Lower leg skin (tissue), 4 donors: ENCODE measurements around the gene DEGS2. TPM values are rescaled to one million over a fixed set of nuclear protein-coding genes. Genes with fewer than 3 reads are reported as not detected.

Source experiments
- DNase-seq, 2 donors: peaks; one replicate each; pipeline ENCODE4 v3.0.0-alpha.2; 2019; ENCODE audit warnings: low spot score in 2 of 2
- H3K4me3 ChIP-seq: fragments of 200-600 bp; sonication (generic); 2 replicates; pipeline ENCODE4 v1.5.1; 2017; ENCODE audit warnings: mild to moderate bottlenecking, low read depth; ENCODE audit not compliant: poor library complexity, severe bottlenecking
- POLR2A ChIP-seq, 2 donors: fragments of 450-650 bp; IDR thresholded peaks; one replicate each; pipeline ENCODE4 v1.6.1; 2016 to 2017; ENCODE audit warnings: antibody characterized with exemption in 2 of 2, mild to moderate bottlenecking in 1 of 2, moderate library complexity in 1 of 2
- WGBS, 2 donors: methylation state at CpG; one replicate each; pipeline ENCODE4 v1.1.5; 2018; 5-methylcytosine and 5-hydroxymethylcytosine counted together
- intact Hi-C: fragments of 100-400 bp; cut with DNase I; formaldehyde crosslinking; loops from one replicate; pipeline ENCODE4 v1.15.0; 2023; ENCODE audit warnings: low total_unique reads
- total RNA-seq, 4 donors: library from RNA; depleted of rRNA; stranded (reverse); fragments of >200 nt; gene quantifications; one replicate each; pipeline ENCODE4 v1.1.0, GENCODE V29; 2016
- TF ChIP-seq, protein P1 (sequence below), 3 donors: fragments of 450-650 bp; IDR thresholded peaks; one replicate each; pipeline ENCODE4 v1.5.1; 2016; ENCODE audit warnings: antibody characterized with exemption in 3 of 3, mild to moderate bottlenecking in 3 of 3, moderate library complexity in 2 of 3

DEGS2 gene
- total RNA-seq, 4 donors from 2014 or later, result 136 to 185 (median 164) TPM

GRCh38 chr14:100143523-100143922 lies 15.9 kb downstream of the DEGS2 start:
- no peak overlapping the region for H3K4me3 ChIP-seq
- WGBS, 2 donors, result 94 to 98% methylated on average over 10 to 12 of the region's 18 CpGs
- TF ChIP-seq, protein P1, sequence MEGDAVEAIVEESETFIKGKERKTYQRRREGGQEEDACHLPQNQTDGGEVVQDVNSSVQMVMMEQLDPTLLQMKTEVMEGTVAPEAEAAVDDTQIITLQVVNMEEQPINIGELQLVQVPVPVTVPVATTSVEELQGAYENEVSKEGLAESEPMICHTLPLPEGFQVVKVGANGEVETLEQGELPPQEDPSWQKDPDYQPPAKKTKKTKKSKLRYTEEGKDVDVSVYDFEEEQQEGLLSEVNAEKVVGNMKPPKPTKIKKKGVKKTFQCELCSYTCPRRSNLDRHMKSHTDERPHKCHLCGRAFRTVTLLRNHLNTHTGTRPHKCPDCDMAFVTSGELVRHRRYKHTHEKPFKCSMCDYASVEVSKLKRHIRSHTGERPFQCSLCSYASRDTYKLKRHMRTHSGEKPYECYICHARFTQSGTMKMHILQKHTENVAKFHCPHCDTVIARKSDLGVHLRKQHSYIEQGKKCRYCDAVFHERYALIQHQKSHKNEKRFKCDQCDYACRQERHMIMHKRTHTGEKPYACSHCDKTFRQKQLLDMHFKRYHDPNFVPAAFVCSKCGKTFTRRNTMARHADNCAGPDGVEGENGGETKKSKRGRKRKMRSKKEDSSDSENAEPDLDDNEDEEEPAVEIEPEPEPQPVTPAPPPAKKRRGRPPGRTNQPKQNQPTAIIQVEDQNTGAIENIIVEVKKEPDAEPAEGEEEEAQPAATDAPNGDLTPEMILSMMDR (IDR thresholded peaks at IDR 0.05), result no peak
- TF ChIP-seq POLR2A (IDR thresholded peaks at IDR 0.05), result no peak
- intact Hi-C loops, result no loop called here
- no peak for DNase-seq

DNA sequence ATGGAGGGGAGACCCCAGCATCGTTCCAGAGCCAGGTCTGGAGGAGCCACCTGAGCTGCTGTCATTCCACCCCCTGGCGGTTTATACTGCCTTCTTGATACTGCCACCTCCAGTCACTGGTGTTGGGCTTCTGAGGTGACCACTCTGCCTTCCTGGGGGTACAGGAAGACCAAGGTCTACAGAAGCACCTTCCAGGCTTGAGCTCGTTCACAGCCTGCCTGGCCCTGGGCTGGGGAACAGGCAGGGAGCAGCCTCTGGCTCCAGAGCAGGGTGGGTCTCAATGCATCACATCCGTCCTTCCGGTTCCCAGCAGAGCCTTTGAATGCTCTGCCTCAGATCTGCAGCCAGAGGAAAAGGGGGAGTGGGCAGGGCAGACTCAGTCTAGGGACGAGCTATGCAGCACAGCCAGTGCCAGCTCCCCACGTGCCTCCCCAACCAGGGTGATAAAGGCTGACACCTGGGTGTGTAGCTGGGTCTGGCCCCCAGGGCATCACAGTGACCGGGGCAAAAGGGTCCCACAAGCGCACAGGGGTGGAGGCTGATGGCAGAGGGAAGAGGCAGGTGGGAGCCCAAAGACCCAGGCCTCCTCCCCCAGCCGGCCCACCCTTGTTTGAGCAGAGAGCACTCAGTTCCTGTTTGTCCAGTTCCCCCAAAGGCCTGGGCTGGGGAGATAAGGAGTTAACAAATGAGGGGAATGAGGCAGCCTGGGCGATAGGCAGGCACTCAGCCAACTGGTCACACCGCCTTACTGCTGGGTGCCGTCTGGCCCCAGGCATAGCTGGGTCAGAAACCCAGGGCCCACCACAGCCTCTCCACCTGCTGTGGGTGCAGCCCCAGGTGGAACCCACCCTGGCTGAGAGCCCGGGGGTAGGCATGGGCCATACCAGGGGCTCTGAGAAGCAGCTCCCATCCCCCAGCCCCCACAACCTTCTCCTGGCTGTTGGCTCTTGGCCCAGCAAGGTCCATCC lies 17.1 kb downstream of the DEGS2 start:
- TF ChIP-seq POLR2A (IDR thresholded peaks at IDR 0.05), result no peak
- TF ChIP-seq, protein P1 (IDR thresholded peaks at IDR 0.05), result no peak
- DNase-seq, result no peak
- no peak overlapping the region for H3K4me3 ChIP-seq
- 63 to 72% methylated on average over 12 of the region's 14 CpGs for WGBS, 2 donors
- intact Hi-C loops, result no loop called here

GRCh38 chr14:100141098-100141497 lies 18.3 kb downstream of the DEGS2 start:
- no peak for DNase-seq
- TF ChIP-seq, protein P1 (IDR thresholded peaks at IDR 0.05), result no peak
- TF ChIP-seq POLR2A (IDR thresholded peaks at IDR 0.05), result no peak
- 89 to 91% methylated on average over 7 of the region's 7 CpGs for WGBS, 2 donors
- intact Hi-C loops, result no loop called here
- H3K4me3 ChIP-seq, result no peak overlapping the region

DNA sequence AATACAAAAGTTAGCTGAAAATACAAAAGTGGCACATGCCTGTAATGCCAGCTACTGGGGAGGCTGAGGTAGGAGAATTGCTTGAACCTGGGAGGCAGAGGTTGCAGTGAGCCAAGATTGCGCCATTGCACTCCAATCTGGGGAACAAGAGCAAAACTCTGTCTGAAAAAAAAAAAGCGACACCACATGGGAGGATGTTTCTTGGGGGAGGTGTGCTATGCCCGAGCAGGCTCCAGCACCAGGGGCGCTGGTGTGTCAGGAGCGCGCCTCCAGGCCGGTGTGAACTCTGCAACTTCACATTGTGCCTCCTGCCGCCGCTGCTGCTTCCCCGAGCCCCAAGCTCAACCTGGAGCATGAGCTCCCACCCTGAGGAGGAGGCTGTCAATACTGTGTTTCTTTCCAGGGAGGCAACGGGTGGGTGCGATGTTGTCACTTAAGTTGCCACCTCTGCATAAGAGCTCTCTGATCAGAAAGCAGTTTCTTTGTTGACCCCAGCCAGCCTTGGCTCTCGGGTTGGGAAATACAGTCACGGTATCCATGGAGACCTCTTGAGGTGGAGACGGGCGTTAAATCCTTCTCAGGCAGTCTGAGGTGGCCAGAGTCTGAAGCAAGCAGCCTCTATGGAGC lies 18.9 kb downstream of the DEGS2 start:
- intact Hi-C loops, result no loop called here
- WGBS, 2 donors, result 80% methylated on average over 16 of the region's 16 CpGs
- no peak overlapping the region for H3K4me3 ChIP-seq
- DNase-seq, result no peak
- no peak for TF ChIP-seq POLR2A (IDR thresholded peaks at IDR 0.05)
- TF ChIP-seq, protein P1 (IDR thresholded peaks at IDR 0.05), result no peak

- no peak for DNase-seq
- TF ChIP-seq, protein P1 (IDR thresholded peaks at IDR 0.05), result no peak
- 91 to 94% methylated on average over 13 of the region's 13 CpGs for WGBS, 2 donors
- intact Hi-C loops, result no loop called here
- no peak overlapping the region for H3K4me3 ChIP-seq
These were observed 20.5 kb downstream of the DEGS2 start for GRCh38 chr14:100138955-100139354.
